ENCODE results near the gene ICOS.
"Not testable (repeated sequence)": the region's sequence is repeated elsewhere in the genome, so short reads cannot be mapped to it uniquely, and the experiment has no call there.

The ICOS gene

GRCh38 chr2:203918839-203919238 lies 17.7 kb upstream of the ICOS start:
- DNase-seq: no peak

GRCh38 chr2:203925512-203926158 lies 10.9 kb upstream of the ICOS start:
- DNase-seq: no peak

GRCh38 chr2:203928849-203929248 lies 7.7 kb upstream of the ICOS start:
- DNase-seq: no peak

GRCh38 chr2:203931262-203931661 lies 5.3 kb upstream of the ICOS start:
- not testable (repeated sequence) for DNase-seq

- peak; percentile 61 for DNase-seq
Observed at GRCh38 chr2:203934041-203934492, 2.5 kb upstream of the ICOS start.

GRCh38 chr2:203934711-203935438 lies 1.7 kb upstream of the ICOS start:
- no peak for DNase-seq

GRCh38 chr2:203935568-203935967 lies 995 bp upstream of the ICOS start:
- no peak for DNase-seq

GRCh38 chr2:203936949-203937348 lies 386 bp downstream of the ICOS start:
- no peak for DNase-seq

- no peak for DNase-seq
Observed at GRCh38 chr2:203937788-203938187, 1.2 kb downstream of the ICOS start.

GRCh38 chr2:203940039-203940438 lies 3.5 kb downstream of the ICOS start:
- no peak for DNase-seq

GRCh38 chr2:203943493-203944382 lies 7.2 kb downstream of the ICOS start:
- DNase-seq: not testable (repeated sequence)

GRCh38 chr2:203948733-203949132 lies 12.2 kb downstream of the ICOS start:
- no peak for DNase-seq

- DNase-seq: no peak
Observed at GRCh38 chr2:203949228-203949627, 12.7 kb downstream of the ICOS start.

- DNase-seq: peak; percentile 63
Observed at GRCh38 chr2:203951366-203951902, 14.9 kb downstream of the ICOS start.

GRCh38 chr2:203959265-203959664 lies 22.7 kb downstream of the ICOS start:
- no peak for DNase-seq

GRCh38 chr2:203959672-203960071 lies 23.1 kb downstream of the ICOS start:
- no peak for DNase-seq

GRCh38 chr2:203960811-203961210 lies 24.2 kb downstream of the ICOS start:
- DNase-seq: no peak

GRCh38 chr2:203965190-203965589 lies 28.6 kb downstream of the ICOS start:
- DNase-seq: not testable (repeated sequence)

- no peak for DNase-seq
Observed at GRCh38 chr2:203971251-203971650, 34.7 kb downstream of the ICOS start.

GRCh38 chr2:203972066-203972465 lies 35.5 kb downstream of the ICOS start:
- DNase-seq: no peak

- DNase-seq: no peak
Observed at GRCh38 chr2:203973000-203973399, 36.4 kb downstream of the ICOS start.

GRCh38 chr2:203973676-203974075 lies 37.1 kb downstream of the ICOS start:
- no peak for DNase-seq

GRCh38 chr2:203975912-203976311 lies 39.3 kb downstream of the ICOS start:
- DNase-seq: no peak

All from activated CD4-positive, alpha-beta T cell treated with anti-CD3 and anti-CD28 coated beads, Interleukin-2, amount 50 U/mL, for 1 hour (primary cell).